ENCODE measurements around the gene TRMT5. TPM values are rescaled to one million over a fixed set of nuclear protein-coding genes. Genes with fewer than 3 reads are reported as not detected.

TRMT5 gene
- total RNA-seq, 1 experiment from 2014 or later: 23.7 TPM

DNA sequence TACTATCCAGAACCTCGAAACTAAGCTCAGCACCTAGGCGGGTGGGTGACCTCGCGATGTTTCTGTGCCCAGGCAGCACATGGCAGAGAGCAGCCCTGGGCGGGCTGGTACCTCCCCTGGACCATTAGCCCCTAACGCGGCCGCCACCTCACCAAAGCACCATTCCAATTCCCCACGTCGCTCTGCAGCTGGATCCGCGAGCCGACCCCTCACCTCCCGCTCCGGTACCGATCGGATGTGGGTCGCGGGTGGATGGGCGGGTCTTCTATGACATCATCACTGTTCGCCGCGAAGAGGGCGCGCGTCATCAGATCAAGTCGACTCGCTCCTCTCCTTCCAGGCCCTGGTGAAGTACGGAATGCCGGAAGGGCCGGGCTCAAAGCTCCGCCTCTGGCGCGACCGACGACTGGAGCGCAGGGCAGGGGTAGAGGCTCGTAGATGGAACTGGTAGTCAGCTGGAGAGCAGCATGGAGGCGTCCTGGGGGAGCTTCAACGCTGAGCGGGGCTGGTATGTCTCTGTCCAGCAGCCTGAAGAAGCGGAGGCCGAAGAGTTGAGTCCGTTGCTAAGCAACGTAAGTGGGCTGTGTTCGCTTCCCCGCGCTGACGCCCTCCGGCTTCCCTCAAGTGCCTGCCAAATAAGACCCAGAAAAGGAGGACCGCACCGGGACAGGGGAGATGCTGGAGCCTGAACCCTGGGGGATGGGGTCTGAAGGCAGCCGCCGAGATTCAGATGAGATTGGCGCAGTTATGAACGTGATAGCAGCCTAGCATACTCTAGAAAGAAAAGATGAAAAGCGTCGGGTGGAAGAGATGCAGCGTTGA is at the start of gene TRMT5, which contains the start of gene SLC38A6 (continued):
- TF ChIP-seq, protein P1, sequence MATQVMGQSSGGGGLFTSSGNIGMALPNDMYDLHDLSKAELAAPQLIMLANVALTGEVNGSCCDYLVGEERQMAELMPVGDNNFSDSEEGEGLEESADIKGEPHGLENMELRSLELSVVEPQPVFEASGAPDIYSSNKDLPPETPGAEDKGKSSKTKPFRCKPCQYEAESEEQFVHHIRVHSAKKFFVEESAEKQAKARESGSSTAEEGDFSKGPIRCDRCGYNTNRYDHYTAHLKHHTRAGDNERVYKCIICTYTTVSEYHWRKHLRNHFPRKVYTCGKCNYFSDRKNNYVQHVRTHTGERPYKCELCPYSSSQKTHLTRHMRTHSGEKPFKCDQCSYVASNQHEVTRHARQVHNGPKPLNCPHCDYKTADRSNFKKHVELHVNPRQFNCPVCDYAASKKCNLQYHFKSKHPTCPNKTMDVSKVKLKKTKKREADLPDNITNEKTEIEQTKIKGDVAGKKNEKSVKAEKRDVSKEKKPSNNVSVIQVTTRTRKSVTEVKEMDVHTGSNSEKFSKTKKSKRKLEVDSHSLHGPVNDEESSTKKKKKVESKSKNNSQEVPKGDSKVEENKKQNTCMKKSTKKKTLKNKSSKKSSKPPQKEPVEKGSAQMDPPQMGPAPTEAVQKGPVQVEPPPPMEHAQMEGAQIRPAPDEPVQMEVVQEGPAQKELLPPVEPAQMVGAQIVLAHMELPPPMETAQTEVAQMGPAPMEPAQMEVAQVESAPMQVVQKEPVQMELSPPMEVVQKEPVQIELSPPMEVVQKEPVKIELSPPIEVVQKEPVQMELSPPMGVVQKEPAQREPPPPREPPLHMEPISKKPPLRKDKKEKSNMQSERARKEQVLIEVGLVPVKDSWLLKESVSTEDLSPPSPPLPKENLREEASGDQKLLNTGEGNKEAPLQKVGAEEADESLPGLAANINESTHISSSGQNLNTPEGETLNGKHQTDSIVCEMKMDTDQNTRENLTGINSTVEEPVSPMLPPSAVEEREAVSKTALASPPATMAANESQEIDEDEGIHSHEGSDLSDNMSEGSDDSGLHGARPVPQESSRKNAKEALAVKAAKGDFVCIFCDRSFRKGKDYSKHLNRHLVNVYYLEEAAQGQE (IDR thresholded peaks at IDR 0.05; ENCODE audit: low read depth): no peak
- TF ChIP-seq, protein P2, sequence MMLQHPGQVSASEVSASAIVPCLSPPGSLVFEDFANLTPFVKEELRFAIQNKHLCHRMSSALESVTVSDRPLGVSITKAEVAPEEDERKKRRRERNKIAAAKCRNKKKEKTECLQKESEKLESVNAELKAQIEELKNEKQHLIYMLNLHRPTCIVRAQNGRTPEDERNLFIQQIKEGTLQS (IDR thresholded peaks at IDR 0.05): no peak

DNA sequence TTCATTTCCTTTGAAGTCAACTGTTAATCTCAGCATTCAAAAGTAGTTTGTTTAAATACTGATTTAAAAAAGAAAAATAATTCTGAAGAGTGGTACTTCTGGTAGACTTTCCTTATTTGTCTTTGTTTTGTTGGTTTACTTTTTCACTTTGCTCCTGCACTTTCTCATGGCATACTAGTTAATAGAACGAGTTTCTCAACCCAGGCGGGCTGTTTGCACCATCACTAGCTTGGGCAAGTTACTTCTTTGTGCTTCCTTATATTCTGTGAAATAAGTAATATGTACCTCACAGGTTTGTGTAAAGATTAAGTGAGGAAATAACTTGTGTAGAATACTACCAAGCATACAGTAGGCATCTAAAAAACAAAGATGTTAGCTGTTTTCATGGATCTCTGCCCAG is 45.6 kb upstream of the TRMT5 start:
- DNase-seq (ENCODE audit: low read depth, low spot score) (no peak), ATAC-seq (no peak)
- BruUV-seq (replicated peaks): no TSS peak
- H3K9me3 ChIP-seq (ENCODE audit: control insufficient read depth in 1 of 2, insufficient read depth in 1 of 2, low read depth in 1 of 2, low read length in 2 of 2): no peaks in the 10 kb centered on the region
- H3K27ac ChIP-seq (ENCODE audit: low read depth, low read length): no peak overlapping the region
- CTCF ChIA-PET: interaction anchor here (1.1 to 2.5 kb wide), 4 partner anchors 8 to 403 kb away, joined by 3 to 8 read pairs (median 7); no protein-coding TSS in a partner anchor
- no peaks in the 10 kb centered on the region for H4K20me1 ChIP-seq (ENCODE audit: insufficient read depth)
- H3K79me2 ChIP-seq (ENCODE audit: insufficient read depth, low read length): no peaks in the 10 kb centered on the region
- RAD21 ChIA-PET (ENCODE audit: low non-redundant PET in 1 of 2, low total read pairs in 2 of 2, uncharacterized antibody in 2 of 2, unreplicated experiment in 2 of 2): interaction anchor here in 1 of 2 experiments (2.0 kb wide), 1 partner anchor 401 kb away, joined by 5 read pairs; no protein-coding TSS in a partner anchor
- TF ChIP-seq YY1 (IDR thresholded peaks at IDR 0.05; ENCODE audit: extremely low read depth, insufficient replicate concordance, low read depth, low read length): no peak
- no peak for TF ChIP-seq ZNF274 (IDR thresholded peaks at IDR 0.05; ENCODE audit: low read depth, low read length)
- TF ChIP-seq, protein P1 (IDR thresholded peaks at IDR 0.05; ENCODE audit: low read depth): no peak
- no peak for TF ChIP-seq RAD21 (IDR thresholded peaks at IDR 0.05; ENCODE audit: low read depth)
- no peak overlapping the region for H2AFZ ChIP-seq (ENCODE audit: low read depth, low read length, poor library complexity, severe bottlenecking)
- intact Hi-C loops (cut with micrococcal nuclease): no loop called here
- no peaks in the 10 kb centered on the region for H3K4me1 ChIP-seq (ENCODE audit: control insufficient read depth in 1 of 2, insufficient read depth in 2 of 2, low read length in 2 of 2)
- no peaks in the 10 kb centered on the region for H3K36me3 ChIP-seq (ENCODE audit: control insufficient read depth in 1 of 2, insufficient read depth in 2 of 2, low read length in 2 of 2)
- no peaks in the 10 kb centered on the region for H3K27me3 ChIP-seq (ENCODE audit: insufficient read depth, low read length)
- H3K9me2 ChIP-seq (ENCODE audit: insufficient read depth): 0 out of 2 replicates have a peak, but pooled peaks cover 2% of the 10 kb centered on the region
- POLR2A ChIA-PET: interaction anchor here (1.0 kb wide), 1 partner anchor 152 kb away, joined by 3 read pairs; no protein-coding TSS in a partner anchor
- no peak overlapping the region for H3K4me2 ChIP-seq (ENCODE audit: low read length)
- H3K4me3 ChIP-seq (replicated peaks in 1 of 2; ENCODE audit: low read depth in 1 of 2, low read length in 2 of 2): no peak overlapping the region
- H3K9ac ChIP-seq (ENCODE audit: low read length): no peak overlapping the region
